HG03103 (cell line): ENCODE data around the gene GUF1.
"Not testable (repeated sequence)": the region's sequence is repeated elsewhere in the genome, so short reads cannot be mapped to it uniquely, and the experiment has no call there.

Source experiments
- ATAC-seq: cut with Tn5 transposase; IDR thresholded peaks from one replicate; pipeline ENCODE4 v1.9.1; 2021; ENCODE audit warnings: low read depth; ENCODE audit not compliant: unreplicated experiment

The GUF1 gene

DNA sequence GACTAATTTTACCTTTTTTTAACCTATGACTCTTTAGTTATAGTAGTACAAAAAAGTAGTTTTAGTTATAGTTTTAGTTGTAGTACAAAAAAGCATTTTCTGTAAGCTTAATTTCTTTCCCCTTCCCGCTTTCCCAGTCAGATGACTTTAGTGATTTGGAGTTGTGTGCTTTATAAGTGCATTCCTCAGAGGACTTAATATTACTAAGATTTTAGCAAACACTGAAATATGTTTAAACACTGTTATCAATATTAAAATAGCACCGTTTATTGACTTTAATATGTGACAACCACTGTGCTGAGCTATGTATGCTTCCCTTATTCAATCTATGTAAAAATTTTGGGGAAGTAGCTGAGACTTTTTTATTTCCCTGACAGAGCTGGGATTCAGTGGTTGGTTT, 22.8 kb downstream of the GUF1 start:
- ATAC-seq, result no peak

DNA sequence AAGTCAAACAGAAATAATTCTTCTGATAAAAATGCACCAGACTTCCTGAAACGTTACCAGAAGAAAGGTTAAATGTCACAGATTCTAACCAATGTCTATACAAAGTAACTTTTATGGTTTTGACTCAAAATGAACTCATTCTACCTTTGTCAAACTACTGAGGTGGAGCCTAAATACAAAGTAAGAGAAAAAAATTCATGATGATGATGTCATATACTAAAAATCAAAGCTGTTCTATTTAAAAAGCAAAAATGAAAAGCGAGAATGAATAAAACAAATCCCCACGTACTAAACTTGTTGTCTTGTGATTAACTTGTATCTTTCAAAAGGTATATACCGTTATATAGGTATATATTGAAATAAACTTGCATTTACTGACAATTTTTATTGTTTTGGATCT, 26.5 kb downstream of the GUF1 start:
- ATAC-seq, result no peak

DNA sequence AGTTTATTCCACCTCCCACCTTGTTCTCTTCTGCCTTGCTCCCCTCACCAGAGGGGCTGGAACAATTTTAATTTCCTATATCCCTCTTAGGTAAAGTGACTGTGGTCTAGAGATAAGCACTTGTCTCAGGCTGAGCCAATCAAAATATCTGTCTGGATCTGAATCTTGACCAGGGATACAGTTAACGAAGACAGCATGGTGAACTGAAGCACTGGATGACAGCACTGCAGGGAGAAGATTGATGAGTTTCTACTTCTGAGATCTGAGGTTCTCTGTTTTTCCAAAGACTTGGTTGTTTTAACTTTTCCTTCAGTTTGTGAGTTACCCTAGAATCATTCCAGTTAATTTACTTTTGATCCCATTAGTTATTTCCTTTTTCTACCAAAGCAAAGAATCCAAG, 34.9 kb downstream of the GUF1 start:
- ATAC-seq, result no peak

DNA sequence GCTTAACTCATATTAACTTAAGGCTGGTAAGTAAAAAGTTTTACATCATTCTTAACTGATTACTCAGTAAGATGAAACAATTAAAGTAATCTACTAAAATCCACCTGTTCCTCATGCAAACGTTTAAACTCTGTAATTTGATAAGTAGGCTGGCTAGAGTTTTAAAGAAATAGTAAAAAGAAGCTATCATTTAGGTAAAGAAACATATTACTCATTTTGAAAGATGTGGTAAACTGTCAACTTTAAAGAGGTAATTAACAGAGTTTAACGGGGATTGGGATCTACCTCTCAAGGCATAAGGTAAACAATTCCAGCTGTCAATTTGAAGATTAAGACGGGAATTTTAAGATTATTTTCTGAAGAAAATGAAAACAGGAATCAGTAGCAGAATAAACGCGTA, 38.4 kb downstream of the GUF1 start:
- ATAC-seq, result no peak

DNA sequence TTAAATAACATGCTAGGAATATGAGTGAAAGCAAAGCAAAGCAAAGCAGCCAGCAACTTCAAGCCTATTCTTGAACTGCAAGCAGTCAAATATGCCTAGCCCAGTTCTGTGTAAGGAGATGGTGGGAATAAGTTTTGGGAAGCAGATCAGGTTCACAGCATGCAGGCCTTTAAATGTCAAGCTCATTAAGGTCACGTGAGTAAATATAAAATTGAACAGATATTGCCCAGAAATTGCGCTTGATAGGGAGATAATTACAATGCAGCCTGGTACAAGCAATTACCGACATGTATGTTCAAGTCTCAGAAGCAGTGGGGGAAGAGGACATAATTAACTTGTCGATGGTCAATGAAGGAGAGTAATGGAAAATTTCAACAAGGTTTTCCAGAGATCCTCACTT, 42.2 kb downstream of the GUF1 start:
- ATAC-seq, result no peak

DNA sequence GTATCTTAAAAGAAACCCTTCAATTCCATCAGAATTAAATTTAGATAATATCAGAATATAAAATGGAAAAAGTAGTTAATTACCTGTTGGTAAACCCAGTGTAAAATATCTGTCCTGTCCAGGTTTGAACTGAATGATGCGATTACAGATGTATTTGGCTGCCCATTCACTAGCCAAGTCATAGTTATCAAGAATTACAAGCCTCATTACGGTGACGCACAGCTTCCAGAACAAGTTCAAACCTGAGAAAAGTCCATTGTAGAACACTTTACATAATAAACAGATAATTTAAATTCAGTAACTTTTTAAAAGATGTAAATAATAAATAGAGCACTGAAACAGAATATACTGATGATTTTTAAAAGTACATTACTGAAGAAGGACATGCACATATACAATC, 43.8 kb downstream of the GUF1 start:
- no peak for ATAC-seq

DNA sequence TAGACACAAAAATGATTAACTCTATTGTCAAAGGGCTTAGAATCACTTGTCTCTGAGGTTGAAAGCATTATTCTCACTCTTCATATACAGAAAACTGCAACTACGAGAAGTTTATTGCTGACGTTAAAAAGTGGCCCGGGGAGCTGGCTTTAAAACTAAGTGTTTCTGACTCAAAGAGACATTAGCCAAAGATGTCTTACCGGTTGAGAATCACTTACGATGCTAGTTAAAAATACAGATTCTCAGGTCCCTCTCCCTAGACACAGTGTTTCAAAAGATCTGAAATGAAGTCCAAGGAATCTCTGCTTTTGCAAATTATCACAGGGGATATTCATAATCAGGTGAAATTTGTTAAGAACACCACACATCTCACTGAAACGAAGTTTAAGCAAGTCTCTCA, 46.9 kb downstream of the GUF1 start:
- ATAC-seq, result no peak

DNA sequence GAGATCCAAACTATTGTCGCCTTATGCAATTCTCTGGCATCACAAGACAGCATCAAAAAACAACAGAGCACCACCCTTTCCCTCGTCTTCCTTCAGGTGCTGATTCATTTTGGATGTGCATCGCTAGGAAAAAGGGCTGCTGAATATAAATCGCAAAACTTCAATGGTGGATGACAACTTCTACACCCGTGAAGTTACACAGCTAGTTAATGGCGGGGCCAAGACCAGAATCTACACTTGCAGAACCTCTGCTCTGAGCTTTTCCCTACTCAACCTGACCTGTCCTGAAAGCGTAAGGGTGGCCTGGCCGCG, 47.5 kb downstream of the GUF1 start:
- no peak for ATAC-seq

DNA sequence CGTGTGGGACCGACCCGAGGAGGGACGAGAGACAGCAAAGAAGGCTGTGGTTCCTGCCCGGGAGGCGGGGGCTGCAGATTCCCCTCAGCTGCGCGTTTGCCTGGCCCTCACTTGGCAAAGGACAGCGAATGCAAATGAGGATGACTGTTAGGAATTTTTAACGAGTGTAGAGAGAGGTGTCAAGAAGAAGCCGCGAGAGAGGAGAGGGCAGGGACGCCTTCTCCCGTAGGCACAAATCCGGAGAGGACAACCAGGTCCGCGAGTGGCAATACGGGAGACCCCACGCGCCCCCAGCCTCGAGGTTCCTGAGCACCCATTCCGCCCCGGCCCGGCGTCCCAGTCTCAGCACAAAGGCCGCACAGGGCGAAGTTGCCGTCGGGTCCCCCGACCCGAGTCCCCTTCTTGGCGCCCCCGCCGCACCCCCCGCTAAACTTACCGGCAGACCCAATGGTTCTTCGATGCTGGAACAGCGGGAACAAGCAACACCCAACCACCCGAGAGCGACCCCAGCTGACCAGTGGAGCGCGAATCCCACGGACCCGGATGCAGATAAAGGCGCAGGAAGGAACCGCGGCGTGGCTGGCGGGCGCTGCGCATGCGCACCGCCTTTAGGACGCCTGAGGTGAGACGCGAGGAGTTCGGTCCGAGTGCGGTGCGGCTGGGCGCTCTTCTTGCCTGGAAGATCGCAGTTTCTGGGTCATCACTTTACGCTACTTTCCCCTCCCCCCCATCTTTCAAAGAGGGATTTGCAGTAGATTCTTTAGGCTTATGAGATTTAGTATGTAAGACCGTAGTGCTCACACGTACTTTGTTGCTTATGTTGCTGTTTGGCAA, 48.0 kb downstream of the GUF1 start, which contains the start of gene GNPDA2:
TSS of gene GNPDA2 (minus strand) at position 519 of the 834 bp plus-strand sequence. CDS start 4,349 bp downstream, outside the sequence.
- ATAC-seq, result peak; percentile 91

DNA sequence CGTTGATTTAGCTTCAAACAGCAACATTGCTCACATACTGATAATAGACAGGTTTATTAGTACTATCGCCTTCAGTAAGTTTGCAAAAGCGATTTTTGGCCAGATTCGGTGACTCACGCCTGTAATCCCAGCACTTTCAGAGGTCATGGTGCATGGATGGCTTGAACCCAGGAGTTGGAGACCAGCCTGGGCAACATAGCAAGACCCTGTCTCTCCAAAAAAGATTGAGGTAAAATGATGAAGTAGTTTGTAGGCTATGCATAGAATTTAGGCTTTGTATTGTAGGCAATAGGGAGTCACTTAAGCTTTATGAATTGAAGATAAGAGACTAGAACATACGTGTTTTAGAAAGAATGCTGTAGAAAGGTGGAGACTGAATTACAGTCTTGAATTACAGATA, 49.3 kb downstream of the GUF1 start:
- ATAC-seq, result no peak

DNA sequence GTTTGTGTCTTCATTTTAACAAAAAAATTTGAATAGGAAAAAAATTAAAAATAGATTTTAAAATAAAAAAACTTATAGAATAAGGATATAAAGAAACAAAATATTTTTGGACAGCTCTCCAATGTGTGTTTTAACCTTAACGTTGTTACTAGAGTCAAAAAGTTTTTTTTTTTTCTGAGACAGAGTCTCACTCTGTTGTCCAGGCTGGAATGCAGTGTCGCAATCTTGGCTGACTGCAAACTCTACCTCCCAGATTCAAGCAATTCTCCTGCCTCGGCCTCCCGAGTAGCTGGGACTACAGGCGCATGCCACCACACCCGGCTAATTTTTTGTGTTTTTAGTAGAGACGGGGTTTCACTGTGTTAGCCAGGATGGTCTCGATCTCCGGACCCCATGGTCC, 50.5 kb downstream of the GUF1 start:
- not testable (repeated sequence) for ATAC-seq

DNA sequence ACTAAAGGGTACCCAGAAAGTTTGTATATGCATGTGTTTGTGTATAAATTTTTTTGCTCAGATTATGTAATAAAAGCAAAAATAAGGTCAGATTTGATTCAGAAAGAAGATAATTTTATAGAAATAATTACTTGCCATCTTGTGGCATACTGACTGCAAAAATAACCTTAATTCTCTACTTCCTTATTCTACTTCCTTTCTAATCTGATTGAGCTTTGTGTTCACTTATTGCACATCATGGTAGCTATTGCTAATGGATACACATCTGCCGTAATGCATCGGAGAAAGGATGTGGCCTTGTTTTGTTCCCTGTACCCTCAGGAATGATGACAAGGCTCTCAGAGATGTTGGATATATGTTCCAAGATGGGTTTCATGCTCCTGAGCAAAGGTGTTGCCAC, 58.7 kb downstream of the GUF1 start:
- ATAC-seq, result no peak

DNA sequence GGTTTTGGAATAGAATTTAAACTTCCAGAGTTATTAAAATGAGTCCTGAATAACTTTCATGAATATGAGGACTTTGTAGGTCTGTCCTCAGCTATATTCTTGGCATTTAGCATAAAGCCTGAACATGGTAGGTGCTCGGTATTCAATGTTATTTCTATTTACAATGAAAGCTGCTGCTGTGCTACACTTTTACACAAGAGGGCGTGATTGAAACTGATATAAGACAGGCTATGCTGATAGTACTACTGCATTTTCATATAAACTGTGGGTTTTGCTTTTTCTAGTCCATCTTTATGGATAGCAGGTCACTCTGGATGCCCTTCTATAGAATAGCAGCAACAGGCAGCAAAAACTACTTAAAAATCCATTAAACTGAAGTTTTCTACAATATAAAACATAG, 60.4 kb downstream of the GUF1 start:
- no peak for ATAC-seq

DNA sequence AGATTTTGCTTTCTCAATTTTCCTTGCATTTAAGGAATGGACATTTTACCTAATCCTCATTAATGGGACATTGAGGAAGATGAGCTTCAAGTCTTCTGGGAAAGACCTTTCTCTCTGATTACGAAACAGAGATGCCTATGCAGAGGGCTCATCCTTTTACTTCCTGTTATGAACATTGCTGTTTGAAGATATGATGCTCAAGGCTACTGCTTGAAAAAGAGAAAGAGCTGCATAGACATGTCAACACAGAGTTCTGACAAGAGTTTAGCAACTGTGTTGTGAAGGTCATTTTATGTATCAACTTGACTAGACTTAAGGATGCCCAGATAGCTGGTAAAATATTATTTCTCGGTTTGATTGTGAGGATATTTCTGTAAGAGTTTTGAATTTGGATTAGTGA, 62.0 kb downstream of the GUF1 start:
- ATAC-seq, result no peak
